ENCODE data around the gene ANXA2R. TPM values are rescaled to one million over a fixed set of nuclear protein-coding genes. Genes with fewer than 3 reads are reported as not detected.

ANXA2R gene
- total and polyA plus RNA-seq, 9 of the 15 experiments (the other 6 are each of a cell fraction or from before 2014, with no cell fraction given): 2.1 to 4.8 (median 3.4) TPM

Other genes with a start within 250 kb of the ANXA2R start
- gene SELENOP, start 228.4 kb downstream of the ANXA2R start, total RNA-seq (2014; rRNA removed): 3.3 and 5.6 TPM in 2 replicates
- 4.2 and 4.5 TPM in 2 replicates for gene SELENOP, start 228.4 kb downstream of the ANXA2R start, total RNA-seq (2014; rRNA removed; fragmentation: Illumina TruSeq; extraction: Trizol)
- gene SELENOP, start 228.4 kb downstream of the ANXA2R start, total RNA-seq (2015; rRNA removed; fragmentation: Illumina TruSeq; extraction: Trizol): 5.2 and 6.3 TPM in 2 replicates
- gene SELENOP, start 228.4 kb downstream of the ANXA2R start, total RNA-seq (2021): 6.0 and 6.2 TPM in 2 replicates
- gene SELENOP, start 228.4 kb downstream of the ANXA2R start, polyA plus RNA-seq (2011; rRNA removed): 3.2 and 4.3 TPM in 2 replicates
- gene SELENOP, start 228.4 kb downstream of the ANXA2R start, polyA plus RNA-seq (2014; fragmentation: Illumina TruSeq; extraction: Trizol): 4.5 TPM in 2 replicates
- 1 to 10 TPM; 4.4 to 5.8 TPM for gene SELENOP, start 228.4 kb downstream of the ANXA2R start, polyA plus RNA-seq (2014; fragmentation: Nextera tagmentation; extraction: Ambion mirVana)
- gene SELENOP, start 228.4 kb downstream of the ANXA2R start, polyA plus RNA-seq (2014; rRNA removed): 3.9 and 5.6 TPM in 2 replicates
- gene ZNF131, start 80.6 kb upstream of the ANXA2R start, total RNA-seq (2014; rRNA removed): 40.8 and 51.1 TPM in 2 replicates
- gene ZNF131, start 80.6 kb upstream of the ANXA2R start, total RNA-seq (2014; rRNA removed; fragmentation: Illumina TruSeq; extraction: Trizol): 81.9 and 86.7 TPM in 2 replicates
- 81.7 and 87.0 TPM in 2 replicates for gene ZNF131, start 80.6 kb upstream of the ANXA2R start, total RNA-seq (2015; rRNA removed; fragmentation: Illumina TruSeq; extraction: Trizol)
- 46.6 and 48.1 TPM in 2 replicates for gene ZNF131, start 80.6 kb upstream of the ANXA2R start, total RNA-seq (2021)
- 63.3 and 73.0 TPM in 2 replicates for gene ZNF131, start 80.6 kb upstream of the ANXA2R start, polyA plus RNA-seq (2011; rRNA removed)
- 55.8 and 71.9 TPM in 2 replicates for gene ZNF131, start 80.6 kb upstream of the ANXA2R start, polyA plus RNA-seq (2014; fragmentation: Illumina TruSeq; extraction: Trizol)
- gene ZNF131, start 80.6 kb upstream of the ANXA2R start, polyA plus RNA-seq (2014; fragmentation: Nextera tagmentation; extraction: Ambion mirVana): 10 to 100 TPM; 28.5 to 31.7 TPM
- 51.6 and 55.4 TPM in 2 replicates for gene ZNF131, start 80.6 kb upstream of the ANXA2R start, polyA plus RNA-seq (2014; rRNA removed)
- 0.04 TPM in 1 of 2 replicates, not detected in the other for gene NIM1K, start 151.9 kb upstream of the ANXA2R start, total RNA-seq (2014; rRNA removed)
- gene NIM1K, start 151.9 kb upstream of the ANXA2R start, total RNA-seq (2014; rRNA removed; fragmentation: Illumina TruSeq; extraction: Trizol): not detected in 2 replicates
- gene NIM1K, start 151.9 kb upstream of the ANXA2R start, total RNA-seq (2015; rRNA removed; fragmentation: Illumina TruSeq; extraction: Trizol): 0.07 and 0.08 TPM in 2 replicates
- gene NIM1K, start 151.9 kb upstream of the ANXA2R start, total RNA-seq (2021): 0.13 and 0.31 TPM in 2 replicates
- gene NIM1K, start 151.9 kb upstream of the ANXA2R start, polyA plus RNA-seq (2011; rRNA removed): 0.04 TPM in 1 of 2 replicates, not detected in the other
- gene NIM1K, start 151.9 kb upstream of the ANXA2R start, polyA plus RNA-seq (2014; fragmentation: Illumina TruSeq; extraction: Trizol): 0.04 and 0.09 TPM in 2 replicates
- under 1 TPM in 1 of 2 experiments, not detected in 1; 0.03 TPM for gene NIM1K, start 151.9 kb upstream of the ANXA2R start, polyA plus RNA-seq (2014; fragmentation: Nextera tagmentation; extraction: Ambion mirVana)
- 0.34 TPM in 1 of 2 replicates, not detected in the other for gene NIM1K, start 151.9 kb upstream of the ANXA2R start, polyA plus RNA-seq (2014; rRNA removed)

Data from K562 (cell line).